K562 (cell line): ENCODE results near the gene ELOVL1. TPM values are rescaled to one million over a fixed set of nuclear protein-coding genes. Genes with fewer than 3 reads are reported as not detected.

Experiments
- ATAC-seq: fragments of 200-7000 bp; cut with Tn5 transposase; 3 replicates; pipeline ENCODE4 v1.9.1; 2020; ENCODE audit warnings: moderate library complexity
- BruUV-seq: library from RNA; stranded (reverse); fragments of 400-500 nt; replicated peaks from 2 replicates; lab custom pipeline; 2021; lab: Mats Ljungman, UMichigan
- CTCF ChIA-PET: fragments of 300-600 bp; formaldehyde crosslinking; extraction: SDS; loops from one replicate; lab custom pipeline; 2021; ENCODE audit warnings: low intra/inter-chr PET ratio; lab: Yijun Ruan, JAX
- POLR2A ChIA-PET: fragments of 300-600, 350-650 bp; sonication (Branson Sonifier 250); formaldehyde crosslinking; extraction: SDS; loops from one replicate; lab custom pipeline; 2021; ENCODE audit warnings: antibody characterized with exemption, inconsistent platforms; lab: Yijun Ruan, JAX
- DNase-seq, 4 experiments: peaks; one replicate each; pipeline versions ENCODE4 v3.0.0 to v3.0.0-alpha.2; 2011 to 2018; ENCODE audit warnings: low spot score in 3 of 4, mixed read lengths in 3 of 4; ENCODE audit errors: extremely low read depth in 1 of 4
- FAIRE-seq: peaks from 2 replicates; lab custom pipeline; 2011; peaks lifted over from hg19 to GRCh38; lab: Jason Lieb, UNC
- H2AFZ ChIP-seq: 2 replicates; pipeline ENCODE4 v1.6.0; 2011; ENCODE audit warnings: low read depth, low read length, control low read depth, inconsistent platforms
- H3K27ac ChIP-seq: fragments of 200-600 bp; 3 replicates; pipeline ENCODE4 v1.8.0; 2011; ENCODE audit warnings: low read depth, mild to moderate bottlenecking, control low read depth, inconsistent platforms, low read length, moderate library complexity, mixed read lengths; ENCODE audit errors: extremely low read depth
- H3K27me3 ChIP-seq, 2 experiments: fragments of 300-600 bp in 1 of 2; 2 replicates in 1 of 2; 3 replicates in 1 of 2; pipeline versions ENCODE4 v1.6.0 to v1.8.0; 2011; ENCODE audit warnings: inconsistent platforms in 2 of 2, low read length in 2 of 2, mild to moderate bottlenecking in 1 of 2, mixed read lengths in 1 of 2, moderate library complexity in 1 of 2; ENCODE audit not compliant: control insufficient read depth in 2 of 2, insufficient read depth in 2 of 2
- H3K36me3 ChIP-seq: fragments of 300-600 bp; 3 replicates; pipeline ENCODE4 v1.8.0; 2011; ENCODE audit warnings: mild to moderate bottlenecking, low read length, inconsistent platforms; ENCODE audit not compliant: control insufficient read depth, insufficient read depth
- H3K4me1 ChIP-seq, 2 experiments: fragments of 200-600 bp in 1 of 2; replicated peaks in 1 of 2; 2 replicates in 1 of 2; 3 replicates in 1 of 2; pipeline versions ENCODE4 v1.5.1 to v1.8.0; 2011; ENCODE audit warnings: inconsistent platforms in 2 of 2, low read length in 2 of 2, mild to moderate bottlenecking in 1 of 2, mixed read lengths in 1 of 2, moderate library complexity in 1 of 2; ENCODE audit not compliant: control insufficient read depth in 2 of 2, insufficient read depth in 2 of 2
- H3K4me2 ChIP-seq: 2 replicates; pipeline ENCODE4 v1.6.1; 2011; ENCODE audit warnings: low read length, control low read depth, inconsistent platforms, mixed read lengths; ENCODE audit not compliant: insufficient read depth
- H3K4me3 ChIP-seq: fragments of 200-600 bp; sonication (generic), shearing (Covaris generic); 2 replicates; pipeline ENCODE4 v1.5.1; 2016; ENCODE audit warnings: control low read depth, inconsistent platforms
- H3K79me2 ChIP-seq: fragments of 200-600 bp; 3 replicates; pipeline ENCODE4 v1.8.0; 2011; ENCODE audit warnings: low read length, inconsistent platforms; ENCODE audit not compliant: control insufficient read depth, insufficient read depth
- H3K9ac ChIP-seq, 2 experiments: 2 replicates each; pipeline versions ENCODE4 v1.6.0 to v1.6.1; 2011; ENCODE audit warnings: low read depth in 2 of 2, low read length in 2 of 2, control low read depth in 1 of 2, inconsistent platforms in 1 of 2, mild to moderate bottlenecking in 1 of 2, mixed read lengths in 1 of 2; ENCODE audit not compliant: insufficient read depth in 1 of 2
- H3K9me1 ChIP-seq: one replicate; pipeline ENCODE4 v1.6.0; 2011; ENCODE audit warnings: inconsistent platforms, mild to moderate bottlenecking, low read length, moderate library complexity; ENCODE audit not compliant: control insufficient read depth, insufficient read depth
- H3K9me3 ChIP-seq: replicated peaks from 2 replicates; pipeline ENCODE4 v1.5.1; 2011; ENCODE audit warnings: low read depth, low read length, inconsistent platforms; ENCODE audit not compliant: control insufficient read depth, insufficient read depth
- H4K20me1 ChIP-seq: replicated peaks from 2 replicates; pipeline ENCODE4 v1.6.1; 2011; ENCODE audit warnings: low read length, inconsistent platforms, mixed read lengths; ENCODE audit not compliant: control insufficient read depth, insufficient read depth
- NCOR1 ChIP-seq: fragments of 450-650 bp; IDR thresholded peaks from 2 replicates; pipeline ENCODE4 v1.6.1; 2016; ENCODE audit warnings: mild to moderate bottlenecking, moderate library complexity
- PCBP2 ChIP-seq: fragments of 200-400 bp; formaldehyde crosslinking; IDR thresholded peaks from 2 replicates; pipeline ENCODE4 v1.6.1; 2018; ENCODE audit warnings: low read length, low read depth, mild to moderate bottlenecking, moderate library complexity; ENCODE audit not compliant: poor library complexity, severe bottlenecking
- POLR3A ChIP-seq: IDR thresholded peaks from 2 replicates; pipeline ENCODE4 v1.6.1; 2011; ENCODE audit warnings: borderline replicate concordance, mild to moderate bottlenecking, moderate library complexity; ENCODE audit not compliant: insufficient read length, insufficient read depth; ENCODE audit errors: extremely low read depth
- ZFPM2 ChIP-seq: fragments of 250-450 bp; sonication (Bioruptor Pico); IDR thresholded peaks from 2 replicates; pipeline ENCODE4 v1.5.1; 2022; ENCODE audit warnings: mild to moderate bottlenecking
- ZNF212 ChIP-seq: fragments of 450-650 bp; formaldehyde crosslinking; IDR thresholded peaks from 2 replicates; pipeline ENCODE4 v1.4.0; 2020; ENCODE audit warnings: mild to moderate bottlenecking
- ZNF76 ChIP-seq: fragments of 250-450 bp; sonication (Bioruptor Pico); IDR thresholded peaks from 2 replicates; pipeline ENCODE4 v1.4.0; 2020; ENCODE audit warnings: mild to moderate bottlenecking, moderate library complexity, borderline replicate concordance
- ZNF830 ChIP-seq: fragments of 250-450 bp; sonication (Bioruptor Pico); IDR thresholded peaks from 2 replicates; pipeline ENCODE4 v1.5.0; 2021; ENCODE audit warnings: mild to moderate bottlenecking
- WGBS: fragments of 100-300 bp; shearing (Covaris generic); methylation state at CpG from one replicate; pipeline ENCODE4 v1.1.6; 2016; ENCODE audit warnings: low coverage, mixed read lengths; ENCODE audit not compliant: insufficient coverage; ENCODE audit errors: missing lambda C conversion rate; 5-methylcytosine and 5-hydroxymethylcytosine counted together
- in situ Hi-C: fragments of 300-500 bp; cut with MboI; formaldehyde crosslinking; loops from 4 replicates; pipeline ENCODE4 v1.15.0; 2018; ENCODE audit warnings: inconsistent platforms, mixed read lengths
- intact Hi-C: fragments of 100-400 bp; cut with micrococcal nuclease; formaldehyde crosslinking; loops from 2 replicates; pipeline ENCODE4 v1.14.2; 2022
- polyA plus RNA-seq, 8 experiments: library from polyadenylated mRNA; depleted of rRNA in 4 of 8; stranded (reverse) in 5 of 8; unstranded in 3 of 8; fragments of >200 nt; fragmentation: Nextera tagmentation in 2 of 8; fragmentation: Illumina TruSeq in 1 of 8; extraction: Ambion mirVana in 2 of 8; extraction: Trizol in 1 of 8; gene quantifications; 2 replicates each; pipeline versions ENCODE4 v1.2.1 to v1.2.3, GENCODE V29; 2011 to 2014; ENCODE audit warnings: inconsistent platforms in 1 of 8, missing spikeins in 1 of 8
- total RNA-seq, 7 experiments: library from RNA; depleted of rRNA in 6 of 7; stranded (reverse); fragments of >200 nt in 6 of 7; fragmentation: Illumina TruSeq in 2 of 7; extraction: Trizol in 2 of 7; gene quantifications; 2 replicates each; pipeline versions ENCODE4 v1.2.1 to v1.2.3, GENCODE V29; 2011 to 2021; ENCODE audit warnings: low replicate concordance in 1 of 7
- TF ChIP-seq, protein P1 (sequence below): IDR thresholded peaks from 3 replicates; pipeline ENCODE4 v1.6.1; 2011; ENCODE audit warnings: borderline replicate concordance, mild to moderate bottlenecking, moderate library complexity; ENCODE audit not compliant: insufficient read length; ENCODE audit errors: extremely low read depth
- TF ChIP-seq, protein P2 (sequence below): IDR thresholded peaks from 2 replicates; pipeline ENCODE4 v1.6.1; 2011; ENCODE audit warnings: borderline replicate concordance, low read depth, mild to moderate bottlenecking, moderate library complexity, low read length; ENCODE audit not compliant: insufficient read depth, poor library complexity, severe bottlenecking
- TF ChIP-seq, protein P3 (sequence below): fragments of 150-350 bp; conservative IDR thresholded peaks from 2 replicates; pipeline ENCODE4 v1.6.1; 2014; ENCODE audit warnings: low read length

ELOVL1 gene
- total and polyA plus RNA-seq, 9 of the 15 experiments (the other 6 are each of a cell fraction or from before 2014, with no cell fraction given): 51.0 to 157 (median 70.3) TPM

DNA sequence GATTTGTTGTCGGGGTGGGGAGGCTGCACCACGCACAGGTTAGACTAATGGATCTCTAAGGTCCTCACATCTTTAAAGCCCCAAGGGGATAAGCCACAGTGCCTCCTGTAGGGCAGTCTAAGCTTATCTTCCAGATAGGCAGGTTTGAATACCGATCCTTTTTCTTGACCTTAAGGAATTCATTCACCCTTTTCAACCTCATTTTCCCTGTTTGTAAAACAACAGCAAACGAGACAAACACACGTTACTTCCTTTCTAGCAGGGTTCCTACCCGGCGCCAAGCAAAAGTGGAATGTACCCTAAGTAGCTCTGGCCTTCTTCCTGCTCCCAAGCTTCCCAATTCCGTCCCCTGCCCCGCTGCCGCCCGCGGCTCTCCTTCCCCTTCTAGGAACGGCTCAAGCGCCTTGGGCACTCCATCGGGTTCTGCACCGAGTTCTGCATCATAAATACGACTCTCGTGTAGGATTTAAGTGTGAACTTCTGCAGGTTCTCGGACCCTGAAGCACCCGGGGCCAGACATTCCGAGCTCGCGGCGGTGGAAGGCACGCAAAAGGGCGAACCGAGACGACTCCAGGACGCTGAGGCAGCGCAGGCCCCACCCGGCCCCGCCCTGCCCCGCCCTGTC, 9.6 kb downstream of the ELOVL1 start:
- no peaks in the 10 kb centered on the region for H3K9me3 ChIP-seq
- H4K20me1 ChIP-seq: no peaks in the 10 kb centered on the region; the same call in 1 of the 2 replicates
- H3K4me2 ChIP-seq: peak overlapping the region; percentile 89
- H3K9ac ChIP-seq: peak overlapping the region; percentile 83 to 93
- CTCF ChIA-PET: interaction anchor here (0.6 to 1.7 kb wide), 3 partner anchors 120 to 131 kb away, joined by 3 to 9 read pairs (median 4); no protein-coding TSS in a partner anchor
- TSS peak; percentile 72 for BruUV-seq
- H3K36me3 ChIP-seq: peaks cover 40% of the 10 kb centered on the region
- under 1% methylated on average over 32 of the region's 33 CpGs for WGBS
- H3K79me2 ChIP-seq: peaks cover 31% of the 10 kb centered on the region
- H3K27me3 ChIP-seq: no peaks in the 10 kb centered on the region
- FAIRE-seq (peak; percentile 87), DNase-seq (peak; percentile 64 to 80 (median 72)), ATAC-seq (peak; percentile 69)
- peak overlapping the region; percentile 95 for H2AFZ ChIP-seq
- intact Hi-C loops (loop anchor here (1.0 to 2.0 kb wide), 3 partner anchors 56 to 131 kb away; no protein-coding TSS in a partner anchor), in situ Hi-C loops (no loop called here)
- POLR2A ChIA-PET: interaction anchor here (0.5 to 2.9 kb wide), 25 partner anchors 8 to 1284 kb away, joined by 3 to 17 read pairs (median 4); partner anchors contain the start of genes ELOVL1 and MED8
- peaks cover 5% of the 10 kb centered on the region for H3K9me1 ChIP-seq
- H3K4me1 ChIP-seq: peaks cover 25 to 30% of the 10 kb centered on the region in 2 experiments
- peak overlapping the region; percentile 83 for H3K27ac ChIP-seq
- peak overlapping the region; percentile 83 for H3K4me3 ChIP-seq
- TF ChIP-seq, protein P1, sequence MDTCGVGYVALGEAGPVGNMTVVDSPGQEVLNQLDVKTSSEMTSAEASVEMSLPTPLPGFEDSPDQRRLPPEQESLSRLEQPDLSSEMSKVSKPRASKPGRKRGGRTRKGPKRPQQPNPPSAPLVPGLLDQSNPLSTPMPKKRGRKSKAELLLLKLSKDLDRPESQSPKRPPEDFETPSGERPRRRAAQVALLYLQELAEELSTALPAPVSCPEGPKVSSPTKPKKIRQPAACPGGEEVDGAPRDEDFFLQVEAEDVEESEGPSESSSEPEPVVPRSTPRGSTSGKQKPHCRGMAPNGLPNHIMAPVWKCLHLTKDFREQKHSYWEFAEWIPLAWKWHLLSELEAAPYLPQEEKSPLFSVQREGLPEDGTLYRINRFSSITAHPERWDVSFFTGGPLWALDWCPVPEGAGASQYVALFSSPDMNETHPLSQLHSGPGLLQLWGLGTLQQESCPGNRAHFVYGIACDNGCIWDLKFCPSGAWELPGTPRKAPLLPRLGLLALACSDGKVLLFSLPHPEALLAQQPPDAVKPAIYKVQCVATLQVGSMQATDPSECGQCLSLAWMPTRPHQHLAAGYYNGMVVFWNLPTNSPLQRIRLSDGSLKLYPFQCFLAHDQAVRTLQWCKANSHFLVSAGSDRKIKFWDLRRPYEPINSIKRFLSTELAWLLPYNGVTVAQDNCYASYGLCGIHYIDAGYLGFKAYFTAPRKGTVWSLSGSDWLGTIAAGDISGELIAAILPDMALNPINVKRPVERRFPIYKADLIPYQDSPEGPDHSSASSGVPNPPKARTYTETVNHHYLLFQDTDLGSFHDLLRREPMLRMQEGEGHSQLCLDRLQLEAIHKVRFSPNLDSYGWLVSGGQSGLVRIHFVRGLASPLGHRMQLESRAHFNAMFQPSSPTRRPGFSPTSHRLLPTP: peak; percentile 24
- TF ChIP-seq NCOR1 (no peak), ZNF830 (peak; percentile 17; the same call in 1 of the 2 replicates), PCBP2 (no peak), ZNF76 (CRISPR knock-in tag) (no peak), POLR3A (no peak), ZNF212 (no peak), ZFPM2 (no peak)
- TF ChIP-seq, protein P2, sequence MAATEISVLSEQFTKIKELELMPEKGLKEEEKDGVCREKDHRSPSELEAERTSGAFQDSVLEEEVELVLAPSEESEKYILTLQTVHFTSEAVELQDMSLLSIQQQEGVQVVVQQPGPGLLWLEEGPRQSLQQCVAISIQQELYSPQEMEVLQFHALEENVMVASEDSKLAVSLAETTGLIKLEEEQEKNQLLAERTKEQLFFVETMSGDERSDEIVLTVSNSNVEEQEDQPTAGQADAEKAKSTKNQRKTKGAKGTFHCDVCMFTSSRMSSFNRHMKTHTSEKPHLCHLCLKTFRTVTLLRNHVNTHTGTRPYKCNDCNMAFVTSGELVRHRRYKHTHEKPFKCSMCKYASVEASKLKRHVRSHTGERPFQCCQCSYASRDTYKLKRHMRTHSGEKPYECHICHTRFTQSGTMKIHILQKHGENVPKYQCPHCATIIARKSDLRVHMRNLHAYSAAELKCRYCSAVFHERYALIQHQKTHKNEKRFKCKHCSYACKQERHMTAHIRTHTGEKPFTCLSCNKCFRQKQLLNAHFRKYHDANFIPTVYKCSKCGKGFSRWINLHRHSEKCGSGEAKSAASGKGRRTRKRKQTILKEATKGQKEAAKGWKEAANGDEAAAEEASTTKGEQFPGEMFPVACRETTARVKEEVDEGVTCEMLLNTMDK: no peak
- TF ChIP-seq, protein P3, sequence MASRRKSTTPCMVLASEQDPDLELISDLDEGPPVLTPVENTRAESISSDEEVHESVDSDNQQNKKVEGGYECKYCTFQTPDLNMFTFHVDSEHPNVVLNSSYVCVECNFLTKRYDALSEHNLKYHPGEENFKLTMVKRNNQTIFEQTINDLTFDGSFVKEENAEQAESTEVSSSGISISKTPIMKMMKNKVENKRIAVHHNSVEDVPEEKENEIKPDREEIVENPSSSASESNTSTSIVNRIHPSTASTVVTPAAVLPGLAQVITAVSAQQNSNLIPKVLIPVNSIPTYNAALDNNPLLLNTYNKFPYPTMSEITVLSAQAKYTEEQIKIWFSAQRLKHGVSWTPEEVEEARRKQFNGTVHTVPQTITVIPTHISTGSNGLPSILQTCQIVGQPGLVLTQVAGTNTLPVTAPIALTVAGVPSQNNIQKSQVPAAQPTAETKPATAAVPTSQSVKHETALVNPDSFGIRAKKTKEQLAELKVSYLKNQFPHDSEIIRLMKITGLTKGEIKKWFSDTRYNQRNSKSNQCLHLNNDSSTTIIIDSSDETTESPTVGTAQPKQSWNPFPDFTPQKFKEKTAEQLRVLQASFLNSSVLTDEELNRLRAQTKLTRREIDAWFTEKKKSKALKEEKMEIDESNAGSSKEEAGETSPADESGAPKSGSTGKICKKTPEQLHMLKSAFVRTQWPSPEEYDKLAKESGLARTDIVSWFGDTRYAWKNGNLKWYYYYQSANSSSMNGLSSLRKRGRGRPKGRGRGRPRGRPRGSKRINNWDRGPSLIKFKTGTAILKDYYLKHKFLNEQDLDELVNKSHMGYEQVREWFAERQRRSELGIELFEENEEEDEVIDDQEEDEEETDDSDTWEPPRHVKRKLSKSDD: no peak
